Uterus (tissue), 4 donors: ENCODE measurements around the gene ENDOD1. TPM values are rescaled to one million over a fixed set of nuclear protein-coding genes. Genes with fewer than 3 reads are reported as not detected.
A peak's percentile ranks its signal among the peaks of the same experiment; 100 is the strongest.
"Not testable (repeated sequence)": the region's sequence is repeated elsewhere in the genome, so short reads cannot be mapped to it uniquely, and the experiment has no call there.

Experiments
- DNase-seq, 2 donors: peaks; one replicate each; pipeline ENCODE4 v3.0.0-alpha.2; 2019 to 2020
- H3K27ac ChIP-seq, 2 donors: fragments of 200-600 bp; sonication (generic); 1 replicate in 1 of 2; 2 replicates in 1 of 2; pipeline ENCODE4 v1.5.1; 2016 to 2018
- H3K27me3 ChIP-seq, 2 donors: fragments of 200-600 bp; sonication (generic); one replicate each; pipeline ENCODE4 v1.5.1; 2018 to 2019; ENCODE audit warnings: control low read depth in 1 of 2
- H3K36me3 ChIP-seq, 2 donors: fragments of 200-600 bp; sonication (generic); one replicate each; pipeline ENCODE4 v1.5.1; 2019; ENCODE audit warnings: control low read depth in 1 of 2
- H3K4me1 ChIP-seq, 2 donors: fragments of 200-600 bp; sonication (generic); one replicate each; pipeline ENCODE4 v1.5.1; 2018 to 2019; ENCODE audit warnings: control low read depth in 1 of 2
- H3K4me3 ChIP-seq, 2 donors: fragments of 200-600 bp; sonication (generic); 1 replicate in 1 of 2; 2 replicates in 1 of 2; pipeline ENCODE4 v1.5.1; 2018 to 2019; ENCODE audit warnings: mild to moderate bottlenecking in 1 of 2
- H3K9me3 ChIP-seq, 2 donors: fragments of 200-600 bp; sonication (generic); one replicate each; pipeline ENCODE4 v1.5.1; 2019; ENCODE audit warnings: control low read depth in 1 of 2
- POLR2A ChIP-seq, 2 donors: fragments of 450-650 bp; IDR thresholded peaks; one replicate each; pipeline ENCODE4 v1.6.1; 2016; ENCODE audit warnings: antibody characterized with exemption in 2 of 2, mild to moderate bottlenecking in 1 of 2, moderate library complexity in 1 of 2
- intact Hi-C: fragments of 100-400 bp; cut with DNase I; formaldehyde crosslinking; loops from one replicate; pipeline ENCODE4 v1.15.1; 2023; ENCODE audit warnings: low total_unique reads
- total RNA-seq, 4 donors: library from RNA; depleted of rRNA in 3 of 4; stranded (reverse); fragments of >200 nt in 3 of 4; gene quantifications; one replicate each; pipeline versions ENCODE4 v1.1.0 to v1.2.4, GENCODE V29; 2014 to 2023
- TF ChIP-seq, protein P1 (sequence below), 4 experiments: fragments of 200-600 bp in 2 of 4; fragments of 450-650 bp in 2 of 4; sonication (generic) in 2 of 4; IDR thresholded peaks; one replicate each; pipeline ENCODE4 v1.5.1; 2016 to 2019; ENCODE audit warnings: antibody characterized with exemption in 4 of 4, mild to moderate bottlenecking in 2 of 4, moderate library complexity in 1 of 4
- donor health status: DM: yes; HTN: yes; CAD: no.

The ENDOD1 gene
- total RNA-seq: 10 to 100 TPM; 35.0 to 82.9 (median 60.0) TPM

GRCh38 chr11:95089620-95090542 lies at the start of gene ENDOD1:
ENDOD1 (plus strand) TSS chr11:95089846; CDS start chr11:95089928, 82 bp downstream.
- H3K27ac ChIP-seq: peak within 1 kb of the TSS; percentile 93 to 98
- TF ChIP-seq, protein P1, sequence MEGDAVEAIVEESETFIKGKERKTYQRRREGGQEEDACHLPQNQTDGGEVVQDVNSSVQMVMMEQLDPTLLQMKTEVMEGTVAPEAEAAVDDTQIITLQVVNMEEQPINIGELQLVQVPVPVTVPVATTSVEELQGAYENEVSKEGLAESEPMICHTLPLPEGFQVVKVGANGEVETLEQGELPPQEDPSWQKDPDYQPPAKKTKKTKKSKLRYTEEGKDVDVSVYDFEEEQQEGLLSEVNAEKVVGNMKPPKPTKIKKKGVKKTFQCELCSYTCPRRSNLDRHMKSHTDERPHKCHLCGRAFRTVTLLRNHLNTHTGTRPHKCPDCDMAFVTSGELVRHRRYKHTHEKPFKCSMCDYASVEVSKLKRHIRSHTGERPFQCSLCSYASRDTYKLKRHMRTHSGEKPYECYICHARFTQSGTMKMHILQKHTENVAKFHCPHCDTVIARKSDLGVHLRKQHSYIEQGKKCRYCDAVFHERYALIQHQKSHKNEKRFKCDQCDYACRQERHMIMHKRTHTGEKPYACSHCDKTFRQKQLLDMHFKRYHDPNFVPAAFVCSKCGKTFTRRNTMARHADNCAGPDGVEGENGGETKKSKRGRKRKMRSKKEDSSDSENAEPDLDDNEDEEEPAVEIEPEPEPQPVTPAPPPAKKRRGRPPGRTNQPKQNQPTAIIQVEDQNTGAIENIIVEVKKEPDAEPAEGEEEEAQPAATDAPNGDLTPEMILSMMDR (IDR thresholded peaks at IDR 0.05): peak in 1 of 4 experiments; percentile 27
- peak; percentile 91 to 92 for TF ChIP-seq POLR2A (IDR thresholded peaks at IDR 0.05)
- H3K4me1 ChIP-seq: peaks cover 4 to 8% of the 10 kb centered on the region in 2 donors
- H3K4me3 ChIP-seq: peak within 1 kb of the TSS; percentile 60 to 92
- no peaks in the 10 kb centered on the region for H3K36me3 ChIP-seq
- peak; percentile 73 to 84 for DNase-seq
- intact Hi-C loops: no loop called here
- no peaks in the 10 kb centered on the region for H3K9me3 ChIP-seq
- H3K27me3 ChIP-seq: no peaks in the 10 kb centered on the region

GRCh38 chr11:95042239-95042638 lies 47.4 kb upstream of the ENDOD1 start:
- TF ChIP-seq, protein P1 (IDR thresholded peaks at IDR 0.05): no peak
- TF ChIP-seq POLR2A (IDR thresholded peaks at IDR 0.05): no peak
- intact Hi-C loops: no loop called here
- H3K27me3 ChIP-seq: no peaks in the 10 kb centered on the region
- H3K9me3 ChIP-seq: no peaks in the 10 kb centered on the region
- H3K4me3 ChIP-seq: no peak overlapping the region
- H3K27ac ChIP-seq: no peak overlapping the region
- no peaks in the 10 kb centered on the region for H3K36me3 ChIP-seq
- no peaks in the 10 kb centered on the region for H3K4me1 ChIP-seq
- no peak for DNase-seq

- DNase-seq: no peak
- TF ChIP-seq POLR2A (IDR thresholded peaks at IDR 0.05): no peak
- TF ChIP-seq, protein P1 (IDR thresholded peaks at IDR 0.05): no peak
- no peaks in the 10 kb centered on the region for H3K36me3 ChIP-seq
- no peaks in the 10 kb centered on the region for H3K27me3 ChIP-seq
- H3K9me3 ChIP-seq: no peaks in the 10 kb centered on the region
- H3K27ac ChIP-seq: no peak overlapping the region
- intact Hi-C loops: no loop called here
- H3K4me1 ChIP-seq: no peaks in the 10 kb centered on the region
- H3K4me3 ChIP-seq: no peak overlapping the region
These were observed 46.7 kb upstream of the ENDOD1 start for GRCh38 chr11:95042906-95043305.

- Histone ChIP-seq H3K27me3 (no peaks in the 10 kb centered on the region), H3K4me1 (no peaks in the 10 kb centered on the region), H3K4me3 (no peak overlapping the region), H3K27ac (no peak overlapping the region), H3K9me3 (no peaks in the 10 kb centered on the region), H3K36me3 (no peaks in the 10 kb centered on the region)
- no peak for DNase-seq
- TF ChIP-seq, protein P1 (IDR thresholded peaks at IDR 0.05): no peak
- TF ChIP-seq POLR2A (IDR thresholded peaks at IDR 0.05): no peak
- intact Hi-C loops: no loop called here
These were observed 45.6 kb upstream of the ENDOD1 start for GRCh38 chr11:95044010-95044409.

- Histone ChIP-seq H3K27me3 (no peaks in the 10 kb centered on the region), H3K4me1 (no peaks in the 10 kb centered on the region), H3K9me3 (no peaks in the 10 kb centered on the region), H3K27ac (no peak overlapping the region), H3K36me3 (no peaks in the 10 kb centered on the region), H3K4me3 (no peak overlapping the region)
- intact Hi-C loops: no loop called here
- TF ChIP-seq, protein P1 (IDR thresholded peaks at IDR 0.05): no peak
- no peak for DNase-seq
These were observed 43.8 kb upstream of the ENDOD1 start for GRCh38 chr11:95045812-95046211.

DNA sequence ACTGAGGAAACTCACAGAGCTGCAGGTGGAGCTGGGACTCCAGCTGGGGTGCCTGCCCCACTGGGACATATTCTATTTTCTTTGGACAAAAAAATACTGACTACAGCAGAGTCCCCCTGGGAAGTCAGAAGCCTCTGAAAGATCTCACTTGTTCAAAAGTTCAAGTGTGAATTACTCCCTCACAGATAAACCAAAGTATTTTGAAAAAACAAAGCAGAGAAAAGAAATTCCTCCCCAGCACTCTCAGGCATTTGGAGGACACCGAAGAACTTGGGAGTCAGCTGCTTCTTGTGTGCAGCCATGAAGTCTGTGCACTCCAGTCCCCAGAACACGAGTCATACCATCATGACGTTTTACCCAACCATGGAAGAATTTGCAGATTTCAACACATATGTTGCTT lies 40.5 kb upstream of the ENDOD1 start, which contains the start of gene KDM4F:
KDM4F (plus strand) TSS at position 301 of the 400 bp plus-strand sequence.
- H3K9me3 ChIP-seq, H3K4me3 ChIP-seq, H3K4me1 ChIP-seq, H3K27me3 ChIP-seq, intact Hi-C loops, DNase-seq, H3K36me3 ChIP-seq, H3K27ac ChIP-seq: not testable (repeated sequence)
